KMS-11 (cell line): ENCODE measurements around the gene MLPH.

ENCODE experiments used
- H2AFZ ChIP-seq: fragments of 200-600 bp; sonication (generic); 2 replicates; pipeline ENCODE4 v1.6.1; 2016; ENCODE audit warnings: antibody characterized with exemption, mixed run types, low read depth
- H3K27ac ChIP-seq: fragments of 200-600 bp; sonication (generic); 2 replicates; pipeline ENCODE4 v1.6.1; 2016; ENCODE audit warnings: mild to moderate bottlenecking, mixed run types
- H3K27me3 ChIP-seq: fragments of 200-600 bp; sonication (generic); 2 replicates; pipeline ENCODE4 v1.6.1; 2017; ENCODE audit warnings: mild to moderate bottlenecking, low read depth, mixed run types, moderate library complexity; ENCODE audit not compliant: insufficient read depth
- H3K36me3 ChIP-seq: fragments of 200-600 bp; sonication (generic); 2 replicates; pipeline ENCODE4 v1.6.1; 2017; ENCODE audit warnings: mild to moderate bottlenecking, mixed run types; ENCODE audit not compliant: insufficient read depth
- H3K4me1 ChIP-seq: fragments of 200-600 bp; sonication (generic); 2 replicates; pipeline ENCODE4 v1.6.1; 2016; ENCODE audit warnings: mild to moderate bottlenecking, low read depth, mixed run types; ENCODE audit not compliant: poor library complexity, severe bottlenecking
- H3K4me2 ChIP-seq: fragments of 200-600 bp; sonication (generic); 2 replicates; pipeline ENCODE4 v1.7.0; 2016; ENCODE audit warnings: mild to moderate bottlenecking, mixed run types
- H3K4me3 ChIP-seq: fragments of 200-600 bp; sonication (generic); IDR thresholded peaks from 2 replicates; pipeline ENCODE4 v1.6.1; 2017; ENCODE audit warnings: low read depth, low read length, mixed read lengths; ENCODE audit not compliant: insufficient read depth
- H3K79me2 ChIP-seq: fragments of 200-600 bp; sonication (generic); 2 replicates; pipeline ENCODE4 v1.6.1; 2016; ENCODE audit warnings: low read depth, mixed run types; ENCODE audit not compliant: insufficient read depth
- H3K9ac ChIP-seq: fragments of 200-600 bp; sonication (generic); 2 replicates; pipeline ENCODE4 v1.6.1; 2016; ENCODE audit warnings: mild to moderate bottlenecking, mixed run types
- H4K20me1 ChIP-seq: fragments of 200-600 bp; sonication (generic); 2 replicates; pipeline ENCODE4 v1.6.1; 2016; ENCODE audit warnings: mild to moderate bottlenecking, mixed run types; ENCODE audit not compliant: insufficient read depth
- TF ChIP-seq, protein P1 (sequence below): fragments of 200-600 bp; sonication (generic); conservative IDR thresholded peaks from 2 replicates; pipeline ENCODE4 v1.6.1; 2017; ENCODE audit warnings: low read depth, mild to moderate bottlenecking, antibody characterized with exemption, low read length, moderate library complexity, mixed read lengths

MLPH gene

DNA sequence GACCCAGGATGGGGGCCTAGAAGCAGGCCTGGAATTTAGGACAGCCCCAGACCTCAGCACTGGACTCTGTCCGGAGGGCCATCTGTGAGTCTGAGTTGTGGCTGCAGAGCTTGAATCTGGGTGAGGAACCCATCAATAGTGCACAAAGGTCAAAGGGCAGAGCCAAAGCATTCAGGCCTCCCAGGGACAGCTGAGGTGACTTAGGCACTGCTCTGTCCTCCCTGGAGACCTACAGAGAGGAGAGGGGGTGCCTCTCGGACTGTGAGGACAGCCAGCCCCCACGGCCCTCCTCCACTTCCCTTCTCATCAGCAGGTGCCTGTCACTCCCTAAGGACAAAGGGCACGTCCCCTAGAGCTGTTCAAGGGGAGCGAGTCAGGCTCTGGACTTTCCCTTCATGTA, 54.2 kb downstream of the MLPH start:
- Histone ChIP-seq H4K20me1 (no peaks in the 10 kb centered on the region), H3K4me2 (no peak overlapping the region), H3K4me3 (no peak overlapping the region), H3K27ac (no peak overlapping the region), H2AFZ (no peak overlapping the region), H3K4me1 (no peaks in the 10 kb centered on the region), H3K27me3 (peaks cover 4% of the 10 kb centered on the region; the same call in 1 of the 2 replicates), H3K36me3 (no peaks in the 10 kb centered on the region), H3K9ac (no peak overlapping the region), H3K79me2 (no peaks in the 10 kb centered on the region)
- TF ChIP-seq, protein P1, sequence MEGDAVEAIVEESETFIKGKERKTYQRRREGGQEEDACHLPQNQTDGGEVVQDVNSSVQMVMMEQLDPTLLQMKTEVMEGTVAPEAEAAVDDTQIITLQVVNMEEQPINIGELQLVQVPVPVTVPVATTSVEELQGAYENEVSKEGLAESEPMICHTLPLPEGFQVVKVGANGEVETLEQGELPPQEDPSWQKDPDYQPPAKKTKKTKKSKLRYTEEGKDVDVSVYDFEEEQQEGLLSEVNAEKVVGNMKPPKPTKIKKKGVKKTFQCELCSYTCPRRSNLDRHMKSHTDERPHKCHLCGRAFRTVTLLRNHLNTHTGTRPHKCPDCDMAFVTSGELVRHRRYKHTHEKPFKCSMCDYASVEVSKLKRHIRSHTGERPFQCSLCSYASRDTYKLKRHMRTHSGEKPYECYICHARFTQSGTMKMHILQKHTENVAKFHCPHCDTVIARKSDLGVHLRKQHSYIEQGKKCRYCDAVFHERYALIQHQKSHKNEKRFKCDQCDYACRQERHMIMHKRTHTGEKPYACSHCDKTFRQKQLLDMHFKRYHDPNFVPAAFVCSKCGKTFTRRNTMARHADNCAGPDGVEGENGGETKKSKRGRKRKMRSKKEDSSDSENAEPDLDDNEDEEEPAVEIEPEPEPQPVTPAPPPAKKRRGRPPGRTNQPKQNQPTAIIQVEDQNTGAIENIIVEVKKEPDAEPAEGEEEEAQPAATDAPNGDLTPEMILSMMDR = no peak

DNA sequence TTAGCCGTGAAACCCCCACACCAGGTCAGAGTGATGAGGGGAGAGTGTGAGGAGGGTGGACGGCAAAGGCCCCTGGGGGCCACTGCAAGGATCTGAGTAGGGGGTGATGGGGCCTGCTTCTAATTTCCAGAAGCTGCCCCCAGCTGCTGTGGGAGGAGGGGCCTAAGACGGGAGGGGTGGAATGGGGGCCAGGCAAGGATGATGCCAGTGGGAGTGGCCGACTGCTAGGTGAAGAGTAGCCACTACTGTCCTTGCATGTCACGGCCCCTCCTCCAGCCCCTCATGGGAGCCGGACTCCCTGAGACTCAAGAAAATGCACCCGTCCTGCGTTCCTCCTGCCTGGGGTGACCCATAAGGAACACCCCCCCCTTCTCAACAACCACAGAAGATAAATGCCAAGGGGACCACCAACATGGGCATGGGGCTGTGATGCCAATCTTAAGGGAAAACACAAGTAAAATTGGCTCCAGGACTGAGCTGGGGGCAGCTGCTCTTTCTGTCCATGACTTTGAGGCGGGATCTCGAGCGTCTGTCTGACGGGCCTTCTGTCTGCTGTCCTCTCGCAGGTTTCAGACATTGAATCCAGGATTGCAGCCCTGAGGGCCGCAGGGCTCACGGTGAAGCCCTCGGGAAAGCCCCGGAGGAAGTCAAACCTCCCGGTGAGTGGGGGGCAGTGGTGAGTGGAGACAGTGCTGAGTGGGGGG, 55.1 kb downstream of the MLPH start:
- Histone ChIP-seq H3K4me1 (no peaks in the 10 kb centered on the region), H4K20me1 (no peaks in the 10 kb centered on the region), H3K27me3 (peaks cover 4% of the 10 kb centered on the region; the same call in 1 of the 2 replicates), H3K27ac (no peak overlapping the region), H3K9ac (no peak overlapping the region), H3K4me2 (no peak overlapping the region), H3K4me3 (no peak overlapping the region), H3K36me3 (no peaks in the 10 kb centered on the region), H3K79me2 (no peaks in the 10 kb centered on the region), H2AFZ (no peak overlapping the region)
- TF ChIP-seq, protein P1 = no peak

DNA sequence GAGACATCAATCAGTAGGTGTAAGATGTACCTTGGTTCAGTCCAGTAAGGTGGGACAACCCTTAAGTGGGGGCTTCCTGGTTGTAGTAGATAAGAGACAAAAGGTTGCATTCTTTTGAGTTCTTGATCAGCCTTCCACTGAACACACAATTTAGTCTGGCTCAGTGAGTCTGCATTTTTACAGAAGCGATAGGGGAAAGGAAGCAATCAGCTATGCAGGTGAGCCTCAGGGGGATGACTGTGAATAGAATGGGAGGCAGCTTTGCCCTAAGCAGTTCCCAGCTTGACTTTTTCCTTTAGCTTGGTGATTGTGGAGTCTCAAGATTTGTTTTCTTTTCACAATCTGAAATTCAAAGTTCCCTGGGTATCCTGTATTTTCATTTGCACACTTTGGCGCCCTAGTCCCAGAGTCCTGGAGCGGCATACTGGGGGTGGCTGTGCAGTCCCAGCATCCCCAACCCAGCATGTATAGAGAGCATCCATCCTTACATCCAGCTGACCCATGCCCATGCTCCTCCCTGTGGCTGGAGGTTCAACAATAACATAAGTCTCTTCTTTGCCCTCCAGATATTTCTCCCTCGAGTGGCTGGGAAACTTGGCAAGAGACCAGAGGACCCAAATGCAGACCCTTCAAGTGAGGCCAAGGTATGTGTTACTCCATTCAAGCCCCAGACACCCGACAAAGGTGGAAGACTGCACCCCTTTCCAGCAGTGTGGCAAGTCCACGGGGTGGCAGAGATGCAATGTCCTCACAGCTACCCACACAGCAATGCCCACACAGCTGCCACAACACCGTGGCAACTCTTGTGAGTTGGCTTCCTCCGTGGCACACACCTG, 59.2 kb downstream of the MLPH start:
- peaks cover 4% of the 10 kb centered on the region; the same call in 1 of the 2 replicates for H3K27me3 ChIP-seq
- TF ChIP-seq, protein P1 = no peak
- H3K79me2 ChIP-seq = no peaks in the 10 kb centered on the region
- no peak overlapping the region for H3K27ac ChIP-seq
- no peak overlapping the region for H3K4me3 ChIP-seq
- no peaks in the 10 kb centered on the region for H3K4me1 ChIP-seq
- no peaks in the 10 kb centered on the region for H4K20me1 ChIP-seq
- H3K4me2 ChIP-seq = no peak overlapping the region
- H3K9ac ChIP-seq = no peak overlapping the region
- no peaks in the 10 kb centered on the region for H3K36me3 ChIP-seq
- no peak overlapping the region for H2AFZ ChIP-seq

DNA sequence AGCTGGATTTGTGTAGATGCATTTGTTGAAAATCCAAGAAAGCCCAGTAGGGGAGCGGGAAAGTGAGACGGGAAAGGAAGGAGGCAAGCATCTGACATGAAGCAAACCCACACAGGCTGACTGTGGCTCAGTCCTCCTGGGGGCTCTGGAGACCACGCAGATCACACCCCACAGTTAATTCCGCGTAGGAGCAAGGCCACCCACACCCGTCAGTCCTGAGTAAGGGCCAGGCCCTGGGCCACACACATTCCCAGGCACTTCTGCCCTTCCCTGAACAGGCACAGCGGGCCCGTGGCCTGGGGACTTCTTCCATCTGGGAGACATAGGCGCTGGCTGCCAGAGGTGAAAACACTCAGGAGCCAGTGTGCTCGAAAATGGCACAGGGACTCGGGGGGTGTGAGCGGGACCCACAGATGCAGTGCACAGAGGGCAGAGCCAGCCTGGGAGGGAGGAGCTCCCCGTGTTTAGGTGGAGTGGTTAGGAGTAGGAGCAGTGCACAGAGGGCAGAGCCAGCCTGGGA, 59.9 kb downstream of the MLPH start:
- Histone ChIP-seq H3K4me2 (no peak overlapping the region), H3K79me2 (no peaks in the 10 kb centered on the region), H3K27me3 (peaks cover 4% of the 10 kb centered on the region; the same call in 1 of the 2 replicates), H2AFZ (no peak overlapping the region), H4K20me1 (no peaks in the 10 kb centered on the region), H3K36me3 (no peaks in the 10 kb centered on the region), H3K9ac (no peak overlapping the region), H3K4me3 (no peak overlapping the region), H3K27ac (no peak overlapping the region), H3K4me1 (no peaks in the 10 kb centered on the region)
- TF ChIP-seq, protein P1 = no peak
